CD4-positive, alpha-beta T cell treated with Interleukin-6 for 4 hours (primary cell): Measurements from ENCODE around the gene PHLDA1.

Source experiments
- DNase-seq: peaks from one replicate; pipeline ENCODE4 v3.0.0-alpha.2; 2020; ENCODE audit warnings: mixed read lengths

The PHLDA1 gene

DNA sequence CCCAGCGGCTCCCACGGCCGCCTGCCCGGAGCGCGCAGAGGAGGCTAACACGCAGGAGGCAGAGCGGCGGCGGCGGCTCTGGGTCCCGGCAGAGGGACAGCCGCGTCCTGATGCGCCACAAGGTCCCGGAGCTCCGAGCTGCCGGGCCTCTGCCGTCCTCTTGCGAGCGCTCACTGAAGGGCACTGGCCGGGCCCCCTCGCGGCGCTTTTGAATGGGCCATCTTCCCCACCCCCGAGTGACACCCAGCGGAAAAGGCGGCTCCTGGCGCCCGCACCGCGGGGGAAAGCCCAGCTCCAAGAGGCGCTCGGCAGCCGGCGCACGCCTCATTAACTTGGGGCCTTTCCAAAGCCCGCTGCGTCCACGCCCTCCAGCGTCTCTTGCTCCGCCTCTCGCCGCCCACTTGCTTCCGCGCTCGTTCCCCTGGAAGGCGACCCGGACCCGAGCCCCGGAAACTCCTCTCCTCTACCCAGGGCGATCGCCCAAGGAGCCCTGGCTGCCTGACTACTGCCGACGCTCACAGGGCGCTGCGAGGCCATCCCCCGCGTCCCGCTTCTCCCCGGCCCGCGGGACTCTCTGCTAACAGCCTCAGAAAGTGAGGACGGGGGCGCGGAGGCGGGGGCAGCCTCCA, at the start of gene PHLDA1:
Gene PHLDA1, minus strand, starts transcription at position 363 of the 629 bp plus-strand sequence.
- peak; percentile 93 for DNase-seq

DNA sequence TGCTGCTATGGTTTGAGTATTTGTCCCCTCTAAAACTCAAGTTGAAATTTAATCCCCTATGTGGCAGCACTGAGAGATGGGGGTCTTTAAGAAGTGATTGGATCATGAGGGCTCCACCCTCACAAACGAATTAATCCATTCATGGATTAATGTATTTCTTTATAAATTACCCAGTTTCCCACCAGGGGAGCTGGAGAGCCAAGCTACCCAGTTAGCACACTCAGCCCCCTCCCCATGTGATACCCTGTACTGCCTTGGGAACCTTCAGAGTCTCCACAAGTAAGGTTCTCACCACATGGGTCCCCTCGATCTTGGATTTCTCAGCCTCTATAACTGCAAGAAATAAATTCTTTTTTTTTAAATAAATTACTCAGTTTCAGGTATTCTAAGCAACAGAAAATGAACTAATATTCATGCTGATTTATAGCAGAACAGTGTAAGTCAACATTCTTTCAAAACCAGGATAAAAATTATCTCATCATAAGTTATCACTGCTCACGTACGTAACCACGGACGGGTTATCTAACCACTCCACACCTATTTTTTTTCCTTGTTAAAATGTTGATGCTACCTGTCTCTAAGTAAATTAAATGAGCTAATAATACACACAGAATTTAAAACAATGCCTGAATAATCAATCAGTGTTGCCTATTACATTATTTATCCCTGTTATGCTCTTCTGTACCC, 49.3 kb upstream of the PHLDA1 start:
- DNase-seq = no peak

DNA sequence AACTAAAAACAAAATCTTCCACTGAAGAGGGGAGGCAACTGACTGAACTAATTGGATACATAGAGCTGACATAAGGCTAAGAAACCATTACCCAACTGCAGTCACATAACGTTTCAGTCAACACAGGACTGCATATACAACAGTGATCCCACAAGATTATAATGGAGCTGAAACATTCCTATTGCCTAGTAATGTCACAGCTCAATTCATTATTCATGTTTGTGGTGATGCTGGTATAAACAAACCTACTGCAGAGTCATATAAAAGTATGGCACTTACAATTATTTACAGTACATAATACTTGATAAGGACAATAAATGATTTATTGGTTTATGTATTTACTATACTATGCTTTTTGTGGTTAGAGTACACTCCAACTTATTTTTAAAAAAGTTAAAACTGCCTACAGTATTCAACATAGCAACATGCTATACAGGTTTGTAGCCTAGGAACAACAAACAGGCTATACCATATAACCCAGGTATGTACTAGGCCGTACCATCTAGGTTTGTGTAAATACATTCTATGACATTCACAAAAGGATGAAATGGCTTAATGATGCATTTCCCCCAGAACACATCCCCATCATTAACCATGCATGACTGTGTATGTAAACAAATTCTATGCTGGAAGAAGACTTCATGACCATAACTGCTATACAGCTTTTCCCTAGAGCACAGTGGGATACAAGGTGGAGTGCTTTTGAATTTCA, 48.6 kb upstream of the PHLDA1 start:
- no peak for DNase-seq

DNA sequence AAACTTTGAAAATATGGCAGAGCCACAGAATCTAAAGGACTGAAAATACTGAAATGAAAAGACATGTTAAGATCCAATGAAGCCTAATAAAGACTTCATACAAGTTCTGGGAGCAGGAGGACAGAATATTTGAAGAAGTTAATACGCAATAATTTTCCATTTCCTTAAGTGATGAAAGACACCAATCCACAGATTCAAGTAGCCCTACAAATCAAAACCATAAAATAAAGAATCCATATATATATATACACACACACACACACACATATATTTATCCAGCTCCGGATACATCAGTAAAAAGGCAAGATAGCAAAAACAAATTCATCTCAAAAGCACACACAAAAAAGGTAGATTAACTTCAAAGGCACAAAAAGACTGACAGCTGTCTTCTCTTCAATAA, 47.2 kb upstream of the PHLDA1 start:
- DNase-seq = no peak

DNA sequence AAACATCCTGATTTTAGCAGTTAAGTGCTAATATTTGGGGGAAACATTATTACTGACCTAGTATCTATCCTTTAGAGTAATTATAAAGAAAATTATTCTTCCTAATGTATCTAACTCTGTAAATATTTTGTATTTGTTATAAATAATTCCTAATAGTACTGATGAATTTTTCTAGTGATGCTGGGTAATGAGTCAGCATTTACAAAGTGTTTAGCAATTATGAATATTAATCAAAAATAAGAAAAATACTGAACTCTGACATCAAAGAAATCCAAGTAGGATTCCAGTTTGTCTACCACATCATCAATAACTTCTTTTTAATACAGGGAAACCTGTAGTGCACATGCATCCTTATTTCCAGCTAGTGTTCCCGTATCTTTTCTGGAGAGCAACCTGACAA, 43.9 kb upstream of the PHLDA1 start:
- DNase-seq = no peak

DNA sequence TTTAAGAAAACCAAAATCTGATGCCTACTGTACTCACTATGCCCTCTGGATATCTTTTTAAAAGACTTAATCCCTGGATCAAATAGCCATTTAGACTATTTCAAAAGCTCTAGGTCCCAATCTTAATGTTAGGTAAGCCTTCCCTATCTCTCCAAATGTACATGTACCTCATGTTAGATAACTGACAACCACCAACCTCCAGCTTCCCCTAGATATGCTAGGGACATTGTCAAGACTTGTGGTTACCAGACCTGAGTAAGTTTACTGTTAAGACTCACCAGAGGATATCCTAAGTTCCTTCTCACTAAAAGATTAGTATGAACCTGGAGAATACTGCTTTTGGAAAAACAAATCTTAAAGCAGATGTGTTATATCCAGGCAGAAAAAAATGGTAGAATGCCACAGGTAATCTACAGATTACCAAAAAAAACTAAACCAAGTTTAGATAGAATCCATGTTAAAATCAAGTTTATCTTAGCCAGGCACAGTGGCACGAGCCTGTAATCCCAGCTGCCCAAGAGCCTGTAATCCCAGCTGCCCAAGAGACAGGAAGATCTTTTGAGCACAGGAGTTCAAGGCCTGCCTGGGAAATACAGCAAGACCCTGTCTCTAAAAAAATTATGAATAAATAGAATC, 43.2 kb upstream of the PHLDA1 start:
- DNase-seq = no peak

DNA sequence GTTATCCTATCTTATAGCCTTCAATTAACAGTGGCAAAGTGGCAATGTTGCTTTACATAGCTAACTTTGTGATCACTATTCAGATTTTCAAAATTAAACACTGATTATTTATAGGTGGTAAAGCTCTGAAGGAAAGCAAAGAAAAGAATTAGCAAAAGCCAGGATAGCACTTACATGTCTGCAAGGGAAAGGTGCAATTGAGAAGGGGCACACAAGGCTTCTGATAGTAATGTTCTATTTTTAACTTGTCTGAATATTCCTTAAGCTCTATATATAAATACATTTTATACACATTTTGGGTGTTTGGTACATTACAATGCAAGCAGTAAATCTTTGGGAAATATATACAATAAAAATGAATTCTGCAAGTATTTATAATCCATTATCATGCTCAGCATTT, 42.0 kb upstream of the PHLDA1 start:
- no peak for DNase-seq

DNA sequence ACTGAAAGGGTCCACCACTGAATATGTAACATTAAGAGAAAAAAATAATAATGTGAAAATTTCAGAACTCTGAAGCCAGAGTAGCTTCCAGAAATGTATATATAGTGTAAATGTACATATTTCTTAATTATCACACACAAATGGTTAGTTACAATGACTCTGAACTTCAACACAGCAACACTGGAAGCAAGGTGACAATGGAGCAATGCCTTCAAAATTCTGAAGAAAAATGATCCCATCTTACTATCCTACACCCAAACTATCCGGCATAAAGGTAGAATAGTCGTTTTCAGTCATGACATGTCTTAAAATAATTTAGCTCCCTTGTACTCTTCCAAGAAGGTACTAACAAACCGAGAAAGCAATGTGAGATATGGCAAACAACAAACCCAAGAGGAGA, 41.0 kb upstream of the PHLDA1 start:
- DNase-seq = no peak

DNA sequence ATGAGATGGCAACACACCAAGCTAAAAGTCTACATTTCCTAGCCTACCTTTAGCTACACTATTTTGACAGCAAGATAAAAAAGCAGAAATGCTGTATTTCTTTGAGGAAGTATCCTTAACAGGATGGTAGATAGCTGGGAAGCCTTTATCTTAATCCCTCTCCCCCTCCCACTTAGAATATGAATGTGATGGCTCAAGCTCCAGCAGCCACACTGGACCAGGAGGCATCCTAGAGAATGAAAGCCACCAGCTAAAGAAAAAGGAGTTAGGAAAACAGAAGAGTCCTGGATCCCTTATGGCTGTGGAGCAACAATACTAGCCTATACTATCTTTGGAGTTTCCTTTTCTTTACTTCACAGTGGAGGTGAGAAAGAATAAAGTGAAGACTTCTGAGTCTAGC, 37.8 kb upstream of the PHLDA1 start:
- DNase-seq = no peak

DNA sequence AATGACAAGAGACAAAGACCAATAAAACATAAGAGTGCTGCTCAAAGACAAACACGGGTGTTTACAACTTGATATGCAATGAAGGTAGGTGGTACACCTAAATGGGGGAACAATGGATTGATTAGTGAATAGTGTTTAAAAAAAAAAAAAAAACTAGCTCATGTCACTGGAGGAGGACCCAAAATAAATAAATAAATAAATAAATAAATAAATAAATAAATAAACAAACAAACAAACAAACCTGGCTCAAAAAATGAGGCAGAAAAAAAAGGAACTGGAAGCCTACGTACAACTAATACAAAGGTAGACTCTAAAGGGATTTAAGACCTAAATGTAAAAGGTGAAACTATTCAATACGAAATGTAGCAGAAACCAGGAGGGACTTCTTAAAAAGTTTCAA, 34.3 kb upstream of the PHLDA1 start:
- no peak for DNase-seq

DNA sequence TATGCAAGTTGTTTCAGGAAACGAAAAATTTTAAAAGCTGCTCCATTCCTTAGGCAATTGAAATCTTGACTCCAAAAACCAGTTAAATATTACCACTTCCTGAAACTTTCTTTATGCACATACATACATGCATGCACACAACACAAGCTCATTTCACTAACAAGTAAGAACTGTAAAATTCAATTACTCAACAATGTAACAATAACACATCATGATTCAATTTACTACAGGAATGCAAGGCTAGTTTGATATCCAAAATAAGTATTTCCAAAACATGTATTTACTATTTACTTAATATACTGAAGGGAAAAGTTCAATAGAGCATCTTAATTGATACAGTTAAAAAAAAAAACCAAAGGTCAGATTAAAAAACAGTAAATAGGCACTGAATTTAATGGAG, 33.3 kb upstream of the PHLDA1 start:
- no peak for DNase-seq

DNA sequence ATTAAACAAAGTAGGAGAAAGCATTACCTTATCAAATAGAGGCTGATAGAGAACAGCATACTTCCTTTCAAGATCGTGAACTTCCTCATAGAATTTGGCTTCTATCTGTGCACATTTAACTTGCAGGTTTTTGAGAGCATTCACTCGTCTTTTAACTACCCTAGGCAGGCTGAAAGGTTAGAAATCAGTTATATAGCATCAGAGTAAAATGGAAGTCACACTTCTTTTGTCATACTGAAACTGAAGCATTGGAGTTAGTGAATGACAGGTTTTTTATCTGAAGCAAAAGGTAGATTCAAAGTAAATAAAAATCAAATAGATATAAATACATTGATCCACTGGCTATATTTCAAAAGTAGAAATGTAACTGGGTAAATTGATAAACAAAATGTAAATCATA, 28.5 kb upstream of the PHLDA1 start:
- no peak for DNase-seq

DNA sequence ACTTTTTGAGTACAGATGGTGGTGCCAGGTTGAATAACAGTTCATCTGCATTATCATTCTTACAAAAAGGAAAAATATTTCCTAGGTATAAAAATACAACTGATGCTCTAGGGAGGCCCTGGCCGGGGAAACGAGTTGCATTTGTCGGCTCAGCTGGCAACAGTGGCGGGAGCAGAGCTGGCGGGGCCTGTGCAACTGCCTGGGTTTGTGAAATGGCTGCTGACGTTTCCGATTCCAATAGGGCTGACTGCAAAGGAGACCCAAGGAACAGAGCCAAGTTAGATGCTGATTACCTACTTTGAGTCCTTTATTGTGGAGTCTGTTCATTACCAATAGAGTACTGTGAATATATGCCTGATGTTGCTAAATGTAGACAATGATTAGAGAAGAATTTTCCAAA, 25.8 kb upstream of the PHLDA1 start:
- DNase-seq = no peak

DNA sequence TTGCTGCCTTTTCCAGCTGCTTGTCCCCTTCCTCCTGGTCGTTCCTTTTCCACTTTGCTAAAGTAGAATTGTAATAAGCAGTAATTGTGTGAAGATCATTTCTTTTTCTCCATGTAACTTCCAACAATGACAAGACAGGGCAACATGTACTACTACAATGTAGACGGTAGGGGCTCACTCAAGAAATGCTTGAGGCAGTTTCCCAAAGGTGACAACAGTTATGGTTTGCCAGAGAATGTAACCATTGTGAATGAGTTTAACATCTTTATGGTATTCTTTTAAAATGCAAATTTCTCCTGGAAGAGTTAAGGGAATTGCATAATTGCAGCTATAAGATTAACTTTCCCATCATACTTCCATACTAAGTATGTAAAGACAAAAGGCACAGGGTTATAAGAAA, 23.8 kb upstream of the PHLDA1 start:
- DNase-seq = no peak

DNA sequence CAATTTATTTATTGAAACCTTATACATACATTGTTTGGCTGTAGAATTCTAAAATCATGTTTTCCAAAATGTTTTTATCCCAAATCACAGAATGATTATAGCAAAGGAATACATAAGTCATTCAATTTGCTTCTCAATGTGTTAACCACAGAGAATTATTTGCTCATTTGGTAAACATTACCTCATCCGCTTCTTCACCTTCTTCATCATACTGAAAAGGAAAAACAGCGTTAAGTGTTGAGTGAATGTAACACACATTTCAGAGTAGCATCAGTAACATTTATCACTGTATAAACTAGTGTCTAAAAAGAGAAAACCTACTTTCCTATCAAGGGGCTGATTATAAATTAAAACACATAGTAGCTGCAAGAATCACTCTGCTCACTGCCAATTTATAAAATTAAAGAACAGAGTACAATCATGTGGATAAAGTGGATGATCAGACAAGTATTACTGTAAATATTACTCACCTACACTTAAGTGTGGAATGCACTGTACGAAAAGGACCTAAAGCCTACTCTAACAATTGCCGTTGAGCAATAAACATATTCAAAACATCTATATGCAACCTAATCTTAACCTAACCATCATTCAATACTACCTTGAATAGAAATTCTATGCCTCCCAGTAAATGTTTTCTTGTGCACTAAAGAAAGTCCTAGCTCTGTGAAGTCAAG, 18.1 kb upstream of the PHLDA1 start:
- no peak for DNase-seq

DNA sequence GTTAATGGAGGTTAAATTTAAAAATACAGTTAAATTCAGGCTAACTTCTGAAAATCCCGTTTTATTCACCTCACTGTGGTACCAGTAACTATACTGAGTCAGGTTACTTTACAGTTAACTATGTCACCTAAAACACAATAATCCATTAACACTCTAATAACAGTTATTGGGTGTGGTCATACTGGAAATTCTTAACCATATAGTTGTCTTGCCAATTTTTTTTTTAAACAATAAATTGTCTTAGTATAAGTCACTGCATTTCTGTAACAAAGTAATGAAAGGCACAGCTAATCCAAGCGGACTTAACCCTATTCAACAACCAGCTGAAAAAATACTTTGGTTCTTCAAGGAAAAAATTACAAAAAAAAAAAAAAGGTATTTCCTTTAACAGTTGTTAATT, 16.2 kb upstream of the PHLDA1 start:
- DNase-seq = no peak

DNA sequence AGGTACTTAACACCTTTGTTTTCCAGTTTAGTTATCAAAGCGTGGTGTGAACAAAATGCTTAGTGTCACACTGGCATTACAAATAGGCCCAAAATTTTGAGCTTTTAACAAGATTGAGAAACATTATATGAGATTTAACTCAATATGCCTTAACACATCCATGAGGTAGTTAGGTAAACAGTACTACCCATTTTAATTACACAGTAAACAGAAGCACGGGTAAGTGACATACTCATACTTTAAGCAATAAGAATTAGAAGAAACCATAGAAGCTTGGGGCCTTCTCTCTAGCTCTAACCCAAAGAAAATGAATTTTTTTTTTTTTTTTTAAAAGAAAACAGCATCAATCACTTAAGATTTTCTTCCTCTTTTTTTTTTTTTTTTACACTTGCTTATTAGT, 15.5 kb upstream of the PHLDA1 start:
- DNase-seq = no peak

DNA sequence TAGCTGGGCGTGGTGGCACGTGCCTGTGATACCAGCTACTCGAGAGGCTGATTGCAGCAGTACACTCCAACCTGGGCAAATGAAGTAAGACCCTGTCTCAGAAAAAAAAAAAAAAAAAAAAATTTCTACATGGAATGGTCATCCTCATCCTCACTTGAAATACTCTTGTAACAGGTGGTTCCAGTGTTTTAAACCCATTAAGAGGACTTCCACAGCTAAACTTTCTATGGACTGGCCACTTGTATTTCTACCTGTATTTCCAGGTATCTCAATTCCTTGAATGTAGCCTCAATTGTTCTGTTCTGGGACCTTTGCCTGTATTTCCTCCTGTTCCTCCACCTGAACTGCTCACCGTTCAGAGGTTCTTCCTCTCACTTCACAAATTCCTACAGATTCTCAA, 11.8 kb upstream of the PHLDA1 start:
- DNase-seq = no peak

DNA sequence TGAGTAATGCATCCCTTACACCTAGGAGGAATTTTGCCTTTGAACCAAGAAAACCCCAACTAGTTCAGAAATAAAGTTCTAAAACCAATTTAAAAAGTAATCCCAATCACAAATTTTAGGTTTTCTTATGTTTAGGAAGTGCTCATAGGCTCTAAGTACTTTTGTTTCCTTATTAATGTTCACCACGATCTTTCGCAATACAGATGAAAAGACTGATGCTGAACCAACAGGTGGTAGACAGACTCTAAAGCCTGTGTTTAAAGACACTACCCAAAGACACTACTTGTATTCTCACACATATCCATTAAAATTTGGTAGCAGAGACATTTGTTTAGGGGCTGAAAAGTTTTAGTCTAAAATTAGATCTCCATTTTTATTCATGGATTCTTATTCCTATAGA, 10.6 kb upstream of the PHLDA1 start:
- DNase-seq = no peak

DNA sequence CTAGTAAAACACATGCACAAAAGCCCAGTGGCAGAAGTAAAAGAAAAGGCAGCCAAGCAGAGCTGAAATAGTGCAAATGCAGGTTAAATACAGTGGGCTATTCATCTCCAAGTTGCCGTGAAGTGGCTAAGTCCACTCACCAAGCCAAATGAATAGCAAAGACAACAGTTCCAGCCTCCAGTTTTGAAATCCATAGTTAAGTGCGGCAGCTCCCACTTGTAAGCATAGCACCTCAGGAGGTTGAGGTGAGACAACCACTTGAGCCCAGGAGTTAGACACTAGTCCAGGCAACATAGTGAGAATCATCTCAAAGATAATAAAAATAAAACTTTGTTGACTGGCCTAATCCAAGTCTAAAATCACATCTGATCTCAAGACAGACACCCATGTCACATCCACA, 9.8 kb upstream of the PHLDA1 start:
- no peak for DNase-seq

DNA sequence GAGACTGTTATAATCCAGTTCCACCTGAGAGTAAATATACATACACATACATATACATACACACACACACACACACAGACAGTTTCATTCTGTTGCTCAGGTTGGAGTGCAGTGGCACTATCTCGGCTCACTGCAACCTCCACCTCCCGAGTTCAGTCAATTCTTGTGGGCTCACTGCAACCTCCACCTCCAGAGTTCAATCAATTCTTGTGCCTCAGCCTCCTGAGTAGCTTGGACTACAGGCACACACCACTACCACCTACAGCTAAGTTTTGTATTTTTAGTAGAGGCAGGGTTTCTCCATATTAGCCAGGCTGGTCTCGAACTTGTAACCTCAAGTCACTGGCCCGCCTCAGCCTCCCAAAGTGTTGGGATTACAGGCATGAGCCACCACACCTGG, 8.9 kb upstream of the PHLDA1 start:
- no peak for DNase-seq

DNA sequence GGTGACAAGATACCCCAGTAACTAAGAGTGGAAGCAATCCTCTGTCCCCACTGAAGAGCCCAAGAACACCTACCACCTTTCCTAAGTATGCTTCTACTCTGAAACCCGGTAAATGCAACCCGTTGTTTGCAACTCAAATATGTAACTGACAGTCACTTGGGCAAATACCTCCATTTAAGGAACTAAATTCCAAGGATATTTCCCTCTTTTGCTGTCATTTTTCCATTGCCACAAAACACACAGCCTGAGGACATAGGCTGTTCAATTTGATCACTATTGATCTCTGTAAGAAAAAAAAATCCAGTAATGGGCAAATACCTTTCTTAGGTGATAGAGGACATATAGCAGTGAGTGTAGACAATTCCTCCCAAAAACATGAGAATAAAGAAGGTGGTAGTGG, 6.6 kb upstream of the PHLDA1 start:
- no peak for DNase-seq
